GM12864 (cell line): ENCODE data around the gene TVP23A.
"Not testable (repeated sequence)": the region's sequence is repeated elsewhere in the genome, so short reads cannot be mapped to it uniquely, and the experiment has no call there.

Experiments
- DNase-seq: peaks from one replicate; pipeline ENCODE4 v3.0.0-alpha.2; 2011; ENCODE audit warnings: low read depth
- H3K4me3 ChIP-seq: 2 replicates; pipeline ENCODE4 v1.5.1; 2011; ENCODE audit warnings: mild to moderate bottlenecking, low read depth, low read length, control low read depth
- TF ChIP-seq, protein P1 (sequence below): IDR thresholded peaks from 2 replicates; pipeline ENCODE4 v1.5.1; 2011; ENCODE audit warnings: low read depth, mild to moderate bottlenecking, moderate library complexity, low read length, control low read depth, inconsistent platforms; ENCODE audit errors: missing control alignments

The TVP23A gene

DNA sequence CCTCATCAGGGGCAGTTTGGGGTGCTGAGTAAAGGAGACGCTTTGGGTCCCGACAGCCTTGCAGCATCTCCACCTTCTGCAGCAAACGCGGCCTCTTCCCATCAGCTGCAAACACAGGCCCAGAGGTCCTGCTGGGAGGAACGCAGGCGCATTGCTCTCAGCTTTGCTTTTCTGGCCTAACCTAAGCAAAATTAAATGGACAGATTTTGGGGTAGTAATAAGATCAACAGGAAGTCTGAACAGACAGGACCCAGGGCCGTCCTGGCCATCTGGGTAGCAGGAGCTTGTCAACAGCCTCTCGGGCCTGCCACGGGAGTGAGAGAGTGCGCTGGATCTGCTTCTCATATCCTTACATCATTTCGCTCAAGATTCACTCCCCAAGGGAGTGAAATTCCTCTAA, 67.8 kb downstream of the TVP23A start:
- DNase-seq: no peak
- H3K4me3 ChIP-seq: no peak overlapping the region
- TF ChIP-seq, protein P1, sequence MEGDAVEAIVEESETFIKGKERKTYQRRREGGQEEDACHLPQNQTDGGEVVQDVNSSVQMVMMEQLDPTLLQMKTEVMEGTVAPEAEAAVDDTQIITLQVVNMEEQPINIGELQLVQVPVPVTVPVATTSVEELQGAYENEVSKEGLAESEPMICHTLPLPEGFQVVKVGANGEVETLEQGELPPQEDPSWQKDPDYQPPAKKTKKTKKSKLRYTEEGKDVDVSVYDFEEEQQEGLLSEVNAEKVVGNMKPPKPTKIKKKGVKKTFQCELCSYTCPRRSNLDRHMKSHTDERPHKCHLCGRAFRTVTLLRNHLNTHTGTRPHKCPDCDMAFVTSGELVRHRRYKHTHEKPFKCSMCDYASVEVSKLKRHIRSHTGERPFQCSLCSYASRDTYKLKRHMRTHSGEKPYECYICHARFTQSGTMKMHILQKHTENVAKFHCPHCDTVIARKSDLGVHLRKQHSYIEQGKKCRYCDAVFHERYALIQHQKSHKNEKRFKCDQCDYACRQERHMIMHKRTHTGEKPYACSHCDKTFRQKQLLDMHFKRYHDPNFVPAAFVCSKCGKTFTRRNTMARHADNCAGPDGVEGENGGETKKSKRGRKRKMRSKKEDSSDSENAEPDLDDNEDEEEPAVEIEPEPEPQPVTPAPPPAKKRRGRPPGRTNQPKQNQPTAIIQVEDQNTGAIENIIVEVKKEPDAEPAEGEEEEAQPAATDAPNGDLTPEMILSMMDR: no peak

DNA sequence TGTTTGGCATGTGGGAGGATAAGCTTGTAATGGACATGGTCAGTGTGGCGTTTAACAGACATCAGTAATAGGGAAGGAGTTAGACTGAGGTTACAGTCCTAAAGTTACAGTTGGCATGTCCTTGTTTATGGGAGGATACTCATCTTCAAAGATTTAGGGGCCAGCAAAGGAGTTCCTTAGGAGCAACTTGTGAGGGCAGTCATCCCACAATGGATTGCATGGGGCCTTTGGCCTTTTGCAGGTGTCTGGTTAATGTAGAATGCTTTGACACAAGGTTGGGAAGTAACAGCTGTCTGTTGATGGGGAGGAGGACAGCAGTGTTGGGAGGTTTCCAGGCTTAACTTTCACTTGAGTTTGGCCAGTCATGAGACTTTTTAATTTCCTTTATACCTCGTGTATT, 72.8 kb downstream of the TVP23A start:
- no peak overlapping the region for H3K4me3 ChIP-seq
- TF ChIP-seq, protein P1: no peak
- DNase-seq: no peak

DNA sequence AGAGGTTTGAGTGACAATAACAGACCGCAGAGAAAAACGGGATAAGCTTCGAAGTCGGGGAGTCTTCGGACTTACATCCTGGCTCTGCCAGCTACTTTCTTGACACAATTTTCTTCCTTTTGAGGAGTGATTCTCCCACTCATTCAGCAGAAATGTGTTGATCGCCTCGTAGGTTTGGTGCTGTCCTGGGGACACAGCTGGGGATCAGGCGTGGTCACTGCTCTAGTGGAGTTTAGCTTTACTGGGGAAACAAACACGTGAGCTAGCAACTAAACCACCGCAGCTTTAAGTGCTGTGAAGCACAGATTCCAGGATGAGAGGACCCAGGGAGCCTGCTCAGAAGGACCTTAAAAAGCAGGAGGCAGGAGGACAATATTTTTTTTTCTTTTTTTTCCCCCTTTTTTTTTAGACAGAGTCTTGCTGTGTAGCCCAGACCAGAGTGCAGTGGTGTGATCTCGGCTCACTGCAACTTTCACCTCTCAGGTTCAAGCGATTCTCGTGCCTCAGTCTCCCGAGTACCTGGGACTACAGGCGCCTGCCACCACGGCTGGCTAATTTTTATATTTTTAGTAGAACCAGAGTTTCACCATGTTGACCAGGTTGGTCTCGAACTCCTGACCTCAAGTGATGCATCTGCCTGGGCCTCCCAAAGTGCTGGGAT, 74.1 kb downstream of the TVP23A start:
- H3K4me3 ChIP-seq: peak overlapping the region; percentile 54
- TF ChIP-seq, protein P1: no peak
- no peak for DNase-seq

DNA sequence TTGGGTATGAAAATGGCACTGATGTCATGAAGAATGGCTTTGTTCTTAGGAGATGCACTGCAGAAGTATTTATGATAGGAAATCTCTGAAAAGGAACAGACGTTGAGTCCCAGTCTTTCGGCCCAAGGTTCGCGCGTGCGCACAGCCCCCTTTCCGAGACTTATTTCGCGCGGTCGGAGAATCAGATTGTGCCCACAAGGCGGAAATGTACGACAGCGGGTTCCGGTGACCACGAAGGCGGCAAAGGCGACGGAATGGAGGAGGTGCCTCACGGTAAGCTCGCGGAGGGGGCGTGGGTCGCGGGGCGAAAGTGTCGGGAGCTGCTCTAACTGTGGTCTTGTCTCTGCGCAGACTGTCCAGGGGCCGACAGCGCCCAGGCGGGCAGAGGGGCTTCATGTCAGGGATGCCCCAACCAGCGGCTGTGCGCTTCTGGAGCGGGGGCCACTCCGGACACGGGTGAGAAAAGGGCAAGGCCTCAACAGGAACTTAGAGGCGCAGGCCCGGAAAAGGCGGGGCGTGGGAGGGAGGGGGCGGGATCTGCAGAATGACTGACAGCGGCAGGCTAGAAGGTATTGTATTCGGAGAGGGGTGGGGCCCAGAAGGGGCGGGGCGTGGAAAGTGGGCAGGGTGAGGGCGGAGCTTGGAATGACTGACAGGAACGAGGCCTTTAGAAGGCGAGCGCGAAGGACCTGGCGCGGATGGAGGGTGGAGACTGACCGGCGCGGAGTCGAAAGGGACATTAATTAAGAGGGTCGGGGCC, 74.8 kb downstream of the TVP23A start, which contains the start of gene NUBP1:
NUBP1 (plus strand) TSS at position 233 of the 760 bp plus-strand sequence; CDS start at position 255, 22 bp downstream.
- DNase-seq: peak; percentile 93
- TF ChIP-seq, protein P1: no peak
- peak within 1 kb of the TSS; percentile 63 for H3K4me3 ChIP-seq

DNA sequence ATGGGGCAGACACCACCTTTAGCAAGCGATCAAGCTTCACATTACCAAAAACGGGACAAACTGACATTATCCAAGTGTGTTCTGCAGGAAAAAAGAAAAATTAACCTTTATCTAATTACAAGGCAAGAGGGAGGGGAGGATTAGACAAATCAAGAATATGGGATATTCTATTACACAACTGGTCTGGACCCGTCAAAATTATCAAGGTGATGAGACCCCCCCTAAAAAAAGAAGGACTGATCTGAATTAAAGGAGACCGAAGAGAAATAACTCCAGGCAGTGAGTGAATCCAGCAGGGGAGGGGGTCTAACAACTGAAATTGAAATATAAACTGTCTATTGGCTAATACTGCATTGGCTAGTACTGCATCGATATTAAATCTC, 75.4 kb downstream of the TVP23A start:
- DNase-seq: no peak
- TF ChIP-seq, protein P1: no peak
- H3K4me3 ChIP-seq: peak overlapping the region; percentile 63; the same call in 1 of the 2 replicates

DNA sequence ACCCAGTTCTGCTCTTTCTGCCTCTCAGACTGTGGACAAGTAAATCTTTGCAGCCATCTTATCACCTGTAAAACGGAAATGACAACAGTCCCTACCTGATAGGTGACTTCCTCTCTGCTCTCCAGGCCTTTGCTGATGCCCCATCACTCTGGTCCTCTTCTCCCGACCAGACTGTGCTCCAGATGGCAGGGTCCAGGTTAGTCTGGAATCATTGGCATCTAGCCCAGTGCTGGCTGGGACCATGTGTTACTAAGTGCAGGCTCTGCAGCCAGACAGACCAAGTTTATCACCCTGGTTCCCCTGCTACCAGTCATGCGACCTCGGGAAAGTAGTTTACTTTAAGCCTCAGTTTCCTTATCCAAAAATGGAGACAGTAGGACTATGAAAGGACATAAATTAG, 76.8 kb downstream of the TVP23A start:
- no peak overlapping the region for H3K4me3 ChIP-seq

DNA sequence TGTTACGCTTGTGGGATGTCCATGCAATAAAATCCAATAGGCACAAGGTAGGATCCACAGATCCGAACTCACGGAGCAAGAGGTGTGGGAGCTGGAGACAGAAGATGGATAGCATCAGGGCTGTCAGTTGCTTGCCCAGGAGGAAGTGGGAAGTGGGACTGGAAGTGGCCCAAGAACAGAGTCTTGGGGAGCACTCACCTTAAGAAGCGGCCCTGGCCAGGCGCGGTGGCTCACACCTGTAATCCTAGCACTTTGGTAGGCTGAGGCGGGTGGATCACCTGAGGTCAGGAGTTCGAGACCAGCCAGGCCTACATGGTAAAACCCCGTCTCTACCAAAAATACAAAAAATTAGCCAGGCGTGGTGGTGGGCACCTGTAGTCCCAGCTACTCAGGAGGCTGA, 77.3 kb downstream of the TVP23A start:
- not testable (repeated sequence) for H3K4me3 ChIP-seq, DNase-seq

More for the DNA sequence above, 76.8 kb downstream of the TVP23A start:
- DNase-seq: no peak
- TF ChIP-seq, protein P1: no peak
